BE2C (cell line): ENCODE measurements around the gene TRPV4.

Source experiments
- DNase-seq: peaks from one replicate; pipeline ENCODE4 v3.0.0-alpha.2; 2020
- H3K27me3 ChIP-seq: fragments of 250-450 bp; sonication (Bioruptor Pico); 2 replicates; pipeline ENCODE4 v1.5.1; 2020; ENCODE audit warnings: mild to moderate bottlenecking
- H3K36me3 ChIP-seq: fragments of 250-450 bp; sonication (Bioruptor Pico); 2 replicates; pipeline ENCODE4 v1.5.1; 2020; ENCODE audit warnings: mild to moderate bottlenecking
- H3K4me1 ChIP-seq: fragments of 250-450 bp; sonication (Bioruptor Pico); 2 replicates; pipeline ENCODE4 v1.5.1; 2020
- H3K4me3 ChIP-seq: 2 replicates; pipeline ENCODE4 v1.5.1; 2011; ENCODE audit warnings: low read depth, low read length
- H3K9me3 ChIP-seq: fragments of 250-450 bp; sonication (Bioruptor Pico); 2 replicates; pipeline ENCODE4 v1.5.1; 2020
- TF ChIP-seq, protein P1 (sequence below): IDR thresholded peaks from 2 replicates; pipeline ENCODE4 v1.5.1; 2012; ENCODE audit warnings: mild to moderate bottlenecking, low read depth, low read length

Gene TRPV4

GRCh38 chr12:109810954-109811623, 22.1 kb downstream of the TRPV4 start:
- Histone ChIP-seq H3K4me3 (no peak overlapping the region), H3K36me3 (no peaks in the 10 kb centered on the region), H3K27me3 (no peaks in the 10 kb centered on the region), H3K4me1 (no peaks in the 10 kb centered on the region), H3K9me3 (no peaks in the 10 kb centered on the region)
- no peak for DNase-seq
- TF ChIP-seq, protein P1, sequence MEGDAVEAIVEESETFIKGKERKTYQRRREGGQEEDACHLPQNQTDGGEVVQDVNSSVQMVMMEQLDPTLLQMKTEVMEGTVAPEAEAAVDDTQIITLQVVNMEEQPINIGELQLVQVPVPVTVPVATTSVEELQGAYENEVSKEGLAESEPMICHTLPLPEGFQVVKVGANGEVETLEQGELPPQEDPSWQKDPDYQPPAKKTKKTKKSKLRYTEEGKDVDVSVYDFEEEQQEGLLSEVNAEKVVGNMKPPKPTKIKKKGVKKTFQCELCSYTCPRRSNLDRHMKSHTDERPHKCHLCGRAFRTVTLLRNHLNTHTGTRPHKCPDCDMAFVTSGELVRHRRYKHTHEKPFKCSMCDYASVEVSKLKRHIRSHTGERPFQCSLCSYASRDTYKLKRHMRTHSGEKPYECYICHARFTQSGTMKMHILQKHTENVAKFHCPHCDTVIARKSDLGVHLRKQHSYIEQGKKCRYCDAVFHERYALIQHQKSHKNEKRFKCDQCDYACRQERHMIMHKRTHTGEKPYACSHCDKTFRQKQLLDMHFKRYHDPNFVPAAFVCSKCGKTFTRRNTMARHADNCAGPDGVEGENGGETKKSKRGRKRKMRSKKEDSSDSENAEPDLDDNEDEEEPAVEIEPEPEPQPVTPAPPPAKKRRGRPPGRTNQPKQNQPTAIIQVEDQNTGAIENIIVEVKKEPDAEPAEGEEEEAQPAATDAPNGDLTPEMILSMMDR: no peak

- no peaks in the 10 kb centered on the region for H3K4me1 ChIP-seq
- H3K4me3 ChIP-seq: no peak overlapping the region
- DNase-seq: no peak
- no peaks in the 10 kb centered on the region for H3K27me3 ChIP-seq
- no peaks in the 10 kb centered on the region for H3K9me3 ChIP-seq
- H3K36me3 ChIP-seq: no peaks in the 10 kb centered on the region
- TF ChIP-seq, protein P1: no peak
Observed at GRCh38 chr12:109808876-109809646, 24.1 kb downstream of the TRPV4 start.

GRCh38 chr12:109807954-109808643, 25.1 kb downstream of the TRPV4 start:
- H3K27me3 ChIP-seq: no peaks in the 10 kb centered on the region
- TF ChIP-seq, protein P1: no peak
- no peak for DNase-seq
- no peaks in the 10 kb centered on the region for H3K9me3 ChIP-seq
- H3K4me3 ChIP-seq: no peak overlapping the region
- H3K4me1 ChIP-seq: no peaks in the 10 kb centered on the region
- no peaks in the 10 kb centered on the region for H3K36me3 ChIP-seq

- Histone ChIP-seq H3K27me3 (no peaks in the 10 kb centered on the region), H3K9me3 (no peaks in the 10 kb centered on the region), H3K4me1 (no peaks in the 10 kb centered on the region), H3K4me3 (no peak overlapping the region), H3K36me3 (no peaks in the 10 kb centered on the region)
- DNase-seq: peak; percentile 64
- TF ChIP-seq, protein P1: peak; percentile 98
Observed at GRCh38 chr12:109804820-109805761, 28.1 kb downstream of the TRPV4 start.

GRCh38 chr12:109803678-109804077, 29.5 kb downstream of the TRPV4 start:
- no peaks in the 10 kb centered on the region for H3K36me3 ChIP-seq
- H3K27me3 ChIP-seq: no peaks in the 10 kb centered on the region
- TF ChIP-seq, protein P1: no peak
- H3K9me3 ChIP-seq: no peaks in the 10 kb centered on the region
- H3K4me1 ChIP-seq: no peaks in the 10 kb centered on the region
- no peak overlapping the region for H3K4me3 ChIP-seq
- DNase-seq: no peak
